Endothelial cell of umbilical vein (primary cell): ENCODE results near the gene RPLP2.

ENCODE experiments used
- CTCF ChIP-seq, 2 donors: IDR thresholded peaks; 1 replicate in 1 of 2; 2 replicates in 1 of 2; pipeline ENCODE4 v1.5.1; 2011; ENCODE audit warnings: low read length in 2 of 2, mild to moderate bottlenecking in 2 of 2, moderate library complexity in 2 of 2, control low read depth in 1 of 2, inconsistent platforms in 1 of 2, low read depth in 1 of 2; ENCODE audit not compliant: insufficient read depth in 1 of 2; ENCODE audit errors: extremely low read depth in 1 of 2
- JUN ChIP-seq: IDR thresholded peaks from 2 replicates; pipeline ENCODE4 v1.6.1; 2011; ENCODE audit warnings: borderline replicate concordance, low read depth; ENCODE audit not compliant: insufficient read length, insufficient read depth
- POLR2A ChIP-seq: IDR thresholded peaks from 2 replicates; pipeline ENCODE4 v1.6.1; 2012; ENCODE audit warnings: low read depth, mild to moderate bottlenecking, control low read depth, low read length
- POLR2AphosphoS5 ChIP-seq: IDR thresholded peaks from 2 replicates; pipeline ENCODE4 v1.6.1; 2012; ENCODE audit warnings: low read depth, mild to moderate bottlenecking, control low read depth, low read length, moderate library complexity; ENCODE audit not compliant: insufficient read depth

- TF ChIP-seq POLR2A: no peak
- TF ChIP-seq JUN: no peak
- TF ChIP-seq POLR2AphosphoS5: no peak
- no peak for TF ChIP-seq CTCF (IDR thresholded peaks at IDR 0.05; ENCODE audit: extremely low read depth in 1 of 2, insufficient read depth in 1 of 2, low read depth in 1 of 2, low read length in 2 of 2)
These were observed 43.0 kb downstream of the RPLP2 start for GRCh38 chr11:852762-853161.
